HEK293 (cell line): Measurements from ENCODE around the gene PNKD.

ENCODE experiments used
- CTCF ChIA-PET: fragments of 350-600 bp; formaldehyde crosslinking; extraction: SDS; loops from one replicate; lab custom pipeline; 2021; ENCODE audit warnings: antibody characterized with exemption; lab: Yijun Ruan, JAX
- POLR2A ChIA-PET: fragments of 300-600 bp; formaldehyde crosslinking; extraction: SDS; loops from one replicate; lab custom pipeline; 2020; ENCODE audit warnings: antibody characterized with exemption, inconsistent platforms; lab: Yijun Ruan, JAX
- H3K27ac ChIP-seq: fragments of 200-500 bp; sonication (Bioruptor generic); 2 replicates; pipeline ENCODE4 v1.5.1; 2014; ENCODE audit warnings: low read depth, low read length, control low read depth, inconsistent platforms; ENCODE audit errors: extremely low read depth
- H3K36me3 ChIP-seq, 2 experiments: fragments of 200-500 bp in 1 of 2; sonication (Bioruptor generic) in 1 of 2; 1 replicate in 1 of 2; 2 replicates in 1 of 2; pipeline ENCODE4 v1.5.1; 2014 to 2017; ENCODE audit warnings: inconsistent platforms in 2 of 2, low read length in 2 of 2; ENCODE audit not compliant: control insufficient read depth in 2 of 2, insufficient read depth in 1 of 2
- H3K4me1 ChIP-seq: fragments of 200-500 bp; sonication (Bioruptor generic); 2 replicates; pipeline ENCODE4 v1.5.1; 2014; ENCODE audit warnings: mild to moderate bottlenecking, low read length, inconsistent platforms; ENCODE audit not compliant: control insufficient read depth, insufficient read depth
- H3K4me3 ChIP-seq: 2 replicates; pipeline ENCODE4 v1.5.1; 2011; ENCODE audit warnings: low read depth, mild to moderate bottlenecking, control low read depth, low read length, moderate library complexity
- H3K9me3 ChIP-seq: fragments of 200-500 bp; sonication (Bioruptor generic); 2 replicates; pipeline ENCODE4 v1.5.1; 2014; ENCODE audit warnings: low read depth, low read length, inconsistent platforms; ENCODE audit not compliant: control insufficient read depth, insufficient read depth
- GFI1B ChIP-seq: fragments of 450-650 bp; formaldehyde crosslinking; IDR thresholded peaks from 2 replicates; pipeline ENCODE4 v1.5.1; 2016; ENCODE audit warnings: missing biosample characterization, missing genetic modification characterization
- OSR2 ChIP-seq: fragments of 450-650 bp; formaldehyde crosslinking; IDR thresholded peaks from 2 replicates; pipeline ENCODE4 v1.5.1; 2016; ENCODE audit warnings: missing biosample characterization, missing genetic modification characterization
- SALL2 ChIP-seq: fragments of 450-650 bp; formaldehyde crosslinking; IDR thresholded peaks from 2 replicates; pipeline ENCODE4 v1.5.0; 2017; ENCODE audit warnings: missing biosample characterization, mild to moderate bottlenecking, missing genetic modification characterization, borderline replicate concordance
- SP7 ChIP-seq: fragments of 450-650 bp; formaldehyde crosslinking; IDR thresholded peaks from 2 replicates; pipeline ENCODE4 v1.5.1; 2016; ENCODE audit warnings: missing biosample characterization, missing genetic modification characterization
- ZBTB17 ChIP-seq: fragments of 450-650 bp; formaldehyde crosslinking; IDR thresholded peaks from 2 replicates; pipeline ENCODE4 v1.5.1; 2016; ENCODE audit warnings: missing biosample characterization, missing genetic modification characterization
- ZNF138 ChIP-seq: fragments of 450-650 bp; formaldehyde crosslinking; IDR thresholded peaks from 2 replicates; pipeline ENCODE4 v1.5.1; 2016; ENCODE audit warnings: missing biosample characterization, missing genetic modification characterization, borderline replicate concordance
- ZNF174 ChIP-seq: fragments of 450-650 bp; formaldehyde crosslinking; IDR thresholded peaks from 2 replicates; pipeline ENCODE4 v1.5.0; 2017; ENCODE audit warnings: missing biosample characterization, mild to moderate bottlenecking, missing genetic modification characterization
- ZNF350 ChIP-seq: fragments of 450-650 bp; formaldehyde crosslinking; IDR thresholded peaks from 2 replicates; pipeline ENCODE4 v1.5.0; 2017; ENCODE audit warnings: missing biosample characterization, mild to moderate bottlenecking, missing genetic modification characterization
- ZNF473 ChIP-seq: fragments of 450-650 bp; formaldehyde crosslinking; IDR thresholded peaks from 2 replicates; pipeline ENCODE4 v1.5.1; 2017; ENCODE audit warnings: missing biosample characterization, missing genetic modification characterization
- ZNF501 ChIP-seq: fragments of 450-650 bp; formaldehyde crosslinking; IDR thresholded peaks from 2 replicates; pipeline ENCODE4 v1.5.1; 2016; ENCODE audit warnings: missing biosample characterization, missing genetic modification characterization
- ZNF596 ChIP-seq: fragments of 450-650 bp; IDR thresholded peaks from 2 replicates; pipeline ENCODE4 v1.5.0; 2018; ENCODE audit warnings: missing biosample characterization, mild to moderate bottlenecking, missing genetic modification characterization, moderate library complexity
- ZNF660 ChIP-seq: fragments of 450-650 bp; IDR thresholded peaks from 2 replicates; pipeline ENCODE4 v1.5.1; 2018; ENCODE audit warnings: missing biosample characterization, mild to moderate bottlenecking, missing genetic modification characterization
- ZNF747 ChIP-seq: fragments of 450-650 bp; formaldehyde crosslinking; IDR thresholded peaks from 2 replicates; pipeline ENCODE4 v1.5.1; 2016; ENCODE audit warnings: missing biosample characterization, missing genetic modification characterization
- TF ChIP-seq, protein P1 (sequence below): fragments of 450-650 bp; formaldehyde crosslinking; IDR thresholded peaks from 2 replicates; pipeline ENCODE4 v1.5.1; 2017; ENCODE audit warnings: missing biosample characterization, missing genetic modification characterization
- TF ChIP-seq, protein P2 (sequence below): fragments of 450-650 bp; formaldehyde crosslinking; IDR thresholded peaks from 2 replicates; pipeline ENCODE4 v1.5.1; 2016; ENCODE audit warnings: missing biosample characterization, missing genetic modification characterization
- TF ChIP-seq, protein P3 (sequence below): fragments of 450-650 bp; formaldehyde crosslinking; IDR thresholded peaks from 2 replicates; pipeline ENCODE4 v1.5.1; 2016; ENCODE audit warnings: missing biosample characterization, missing genetic modification characterization
- TF ChIP-seq, protein P4 (sequence below): fragments of 450-650 bp; IDR thresholded peaks from 2 replicates; pipeline ENCODE4 v1.5.1; 2018; ENCODE audit warnings: missing biosample characterization, mild to moderate bottlenecking, missing genetic modification characterization
- TF ChIP-seq, protein P5 (sequence below): fragments of 450-650 bp; formaldehyde crosslinking; IDR thresholded peaks from 2 replicates; pipeline ENCODE4 v1.5.1; 2016; ENCODE audit warnings: missing biosample characterization, missing genetic modification characterization
- TF ChIP-seq, protein P6 (sequence below): sonication (generic); formaldehyde crosslinking; IDR thresholded peaks from 2 replicates; pipeline ENCODE4 v1.8.1; 2022; ENCODE audit warnings: mild to moderate bottlenecking, moderate library complexity, missing genetic modification reagents

Gene PNKD

DNA sequence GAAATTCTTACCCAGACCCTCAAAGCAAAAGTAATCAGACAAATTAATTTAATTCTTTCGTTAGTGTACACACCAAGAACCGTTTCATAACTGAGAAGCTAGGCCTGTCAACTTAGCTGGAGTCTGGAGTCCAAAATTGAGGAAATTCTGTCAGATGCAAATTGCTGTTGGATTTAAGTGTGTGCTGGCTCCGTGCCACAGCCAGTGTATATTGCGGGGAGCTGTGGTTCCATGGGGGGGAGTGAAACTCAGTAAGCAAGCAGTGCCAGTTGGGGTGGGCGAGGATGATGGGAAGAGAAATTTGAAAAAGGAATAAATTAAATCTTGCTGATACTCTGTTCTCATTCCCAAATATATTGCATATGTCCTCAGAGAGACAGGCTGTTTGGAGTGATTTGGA, 49.3 kb upstream of the PNKD start:
- no peak for TF ChIP-seq ZNF501
- TF ChIP-seq ZNF747 (tag by site-specific recombination): no peak
- TF ChIP-seq, protein P1, sequence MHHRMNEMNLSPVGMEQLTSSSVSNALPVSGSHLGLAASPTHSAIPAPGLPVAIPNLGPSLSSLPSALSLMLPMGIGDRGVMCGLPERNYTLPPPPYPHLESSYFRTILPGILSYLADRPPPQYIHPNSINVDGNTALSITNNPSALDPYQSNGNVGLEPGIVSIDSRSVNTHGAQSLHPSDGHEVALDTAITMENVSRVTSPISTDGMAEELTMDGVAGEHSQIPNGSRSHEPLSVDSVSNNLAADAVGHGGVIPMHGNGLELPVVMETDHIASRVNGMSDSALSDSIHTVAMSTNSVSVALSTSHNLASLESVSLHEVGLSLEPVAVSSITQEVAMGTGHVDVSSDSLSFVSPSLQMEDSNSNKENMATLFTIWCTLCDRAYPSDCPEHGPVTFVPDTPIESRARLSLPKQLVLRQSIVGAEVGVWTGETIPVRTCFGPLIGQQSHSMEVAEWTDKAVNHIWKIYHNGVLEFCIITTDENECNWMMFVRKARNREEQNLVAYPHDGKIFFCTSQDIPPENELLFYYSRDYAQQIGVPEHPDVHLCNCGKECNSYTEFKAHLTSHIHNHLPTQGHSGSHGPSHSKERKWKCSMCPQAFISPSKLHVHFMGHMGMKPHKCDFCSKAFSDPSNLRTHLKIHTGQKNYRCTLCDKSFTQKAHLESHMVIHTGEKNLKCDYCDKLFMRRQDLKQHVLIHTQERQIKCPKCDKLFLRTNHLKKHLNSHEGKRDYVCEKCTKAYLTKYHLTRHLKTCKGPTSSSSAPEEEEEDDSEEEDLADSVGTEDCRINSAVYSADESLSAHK (tag by site-specific recombination): no peak
- TF ChIP-seq ZNF138 (tag by site-specific recombination): no peak
- TF ChIP-seq, protein P2, sequence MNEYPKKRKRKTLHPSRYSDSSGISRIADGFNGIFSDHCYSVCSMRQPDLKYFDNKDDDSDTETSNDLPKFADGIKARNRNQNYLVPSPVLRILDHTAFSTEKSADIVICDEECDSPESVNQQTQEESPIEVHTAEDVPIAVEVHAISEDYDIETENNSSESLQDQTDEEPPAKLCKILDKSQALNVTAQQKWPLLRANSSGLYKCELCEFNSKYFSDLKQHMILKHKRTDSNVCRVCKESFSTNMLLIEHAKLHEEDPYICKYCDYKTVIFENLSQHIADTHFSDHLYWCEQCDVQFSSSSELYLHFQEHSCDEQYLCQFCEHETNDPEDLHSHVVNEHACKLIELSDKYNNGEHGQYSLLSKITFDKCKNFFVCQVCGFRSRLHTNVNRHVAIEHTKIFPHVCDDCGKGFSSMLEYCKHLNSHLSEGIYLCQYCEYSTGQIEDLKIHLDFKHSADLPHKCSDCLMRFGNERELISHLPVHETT (tag by site-specific recombination): no peak
- TF ChIP-seq, protein P3, sequence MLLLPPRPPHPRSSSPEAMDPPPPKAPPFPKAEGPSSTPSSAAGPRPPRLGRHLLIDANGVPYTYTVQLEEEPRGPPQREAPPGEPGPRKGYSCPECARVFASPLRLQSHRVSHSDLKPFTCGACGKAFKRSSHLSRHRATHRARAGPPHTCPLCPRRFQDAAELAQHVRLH (tag by site-specific recombination): no peak
- TF ChIP-seq, protein P4, sequence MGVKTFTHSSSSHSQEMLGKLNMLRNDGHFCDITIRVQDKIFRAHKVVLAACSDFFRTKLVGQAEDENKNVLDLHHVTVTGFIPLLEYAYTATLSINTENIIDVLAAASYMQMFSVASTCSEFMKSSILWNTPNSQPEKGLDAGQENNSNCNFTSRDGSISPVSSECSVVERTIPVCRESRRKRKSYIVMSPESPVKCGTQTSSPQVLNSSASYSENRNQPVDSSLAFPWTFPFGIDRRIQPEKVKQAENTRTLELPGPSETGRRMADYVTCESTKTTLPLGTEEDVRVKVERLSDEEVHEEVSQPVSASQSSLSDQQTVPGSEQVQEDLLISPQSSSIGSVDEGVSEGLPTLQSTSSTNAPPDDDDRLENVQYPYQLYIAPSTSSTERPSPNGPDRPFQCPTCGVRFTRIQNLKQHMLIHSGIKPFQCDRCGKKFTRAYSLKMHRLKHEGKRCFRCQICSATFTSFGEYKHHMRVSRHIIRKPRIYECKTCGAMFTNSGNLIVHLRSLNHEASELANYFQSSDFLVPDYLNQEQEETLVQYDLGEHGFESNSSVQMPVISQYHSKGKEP (tag by site-specific recombination): no peak
- Histone ChIP-seq H3K36me3 (peaks cover 0 to 48% of the 10 kb centered on the region in 2 experiments; a peak in 2 of 3 replicates), H3K4me1 (peaks cover 32% of the 10 kb centered on the region), H3K9me3 (no peaks in the 10 kb centered on the region), H3K27ac (no peak overlapping the region), H3K4me3 (no peak overlapping the region)
- ChIA-PET CTCF (interaction anchor here (0.7 kb wide), 1 partner anchor 36 kb away, joined by 3 read pairs; no protein-coding TSS in a partner anchor), POLR2A (interaction anchor here (0.6 kb wide), 1 partner anchor 58 kb away, joined by 3 read pairs; no protein-coding TSS in a partner anchor)

DNA sequence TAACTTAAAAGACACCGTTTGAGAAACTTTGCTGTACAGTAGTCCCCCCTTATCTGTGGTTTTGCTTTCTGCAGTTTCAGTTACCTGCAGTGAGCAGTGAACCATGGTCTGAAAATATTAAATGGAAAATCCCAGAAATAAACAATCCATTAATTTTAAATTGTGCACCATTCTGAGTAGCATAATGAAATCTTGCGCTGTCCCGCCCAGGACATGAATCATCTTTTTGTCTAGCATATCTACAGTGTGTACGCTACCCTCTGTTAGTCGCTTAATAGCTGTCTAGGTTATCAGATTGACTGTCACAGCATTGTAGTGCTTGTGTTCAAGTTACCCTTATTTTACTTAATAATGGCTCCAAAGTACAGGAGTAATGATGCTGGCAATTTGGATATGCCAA, 47.3 kb upstream of the PNKD start:
- POLR2A ChIA-PET: no interaction called here
- H3K4me3 ChIP-seq: no peak overlapping the region
- TF ChIP-seq OSR2 (peak; percentile 36; the same call in 1 of the 2 replicates), SP7 (0 out of 2 replicates have a peak, but pooled peaks have one; percentile 33)
- TF ChIP-seq, protein P5, sequence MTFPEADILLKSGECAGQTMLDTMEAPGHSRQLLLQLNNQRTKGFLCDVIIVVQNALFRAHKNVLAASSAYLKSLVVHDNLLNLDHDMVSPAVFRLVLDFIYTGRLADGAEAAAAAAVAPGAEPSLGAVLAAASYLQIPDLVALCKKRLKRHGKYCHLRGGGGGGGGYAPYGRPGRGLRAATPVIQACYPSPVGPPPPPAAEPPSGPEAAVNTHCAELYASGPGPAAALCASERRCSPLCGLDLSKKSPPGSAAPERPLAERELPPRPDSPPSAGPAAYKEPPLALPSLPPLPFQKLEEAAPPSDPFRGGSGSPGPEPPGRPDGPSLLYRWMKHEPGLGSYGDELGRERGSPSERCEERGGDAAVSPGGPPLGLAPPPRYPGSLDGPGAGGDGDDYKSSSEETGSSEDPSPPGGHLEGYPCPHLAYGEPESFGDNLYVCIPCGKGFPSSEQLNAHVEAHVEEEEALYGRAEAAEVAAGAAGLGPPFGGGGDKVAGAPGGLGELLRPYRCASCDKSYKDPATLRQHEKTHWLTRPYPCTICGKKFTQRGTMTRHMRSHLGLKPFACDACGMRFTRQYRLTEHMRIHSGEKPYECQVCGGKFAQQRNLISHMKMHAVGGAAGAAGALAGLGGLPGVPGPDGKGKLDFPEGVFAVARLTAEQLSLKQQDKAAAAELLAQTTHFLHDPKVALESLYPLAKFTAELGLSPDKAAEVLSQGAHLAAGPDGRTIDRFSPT (tag by site-specific recombination): no peak
- TF ChIP-seq, all 188 proteins: peak for 2
- peaks cover 9 to 63% of the 10 kb centered on the region in 2 experiments; a peak in 2 of 3 replicates for H3K36me3 ChIP-seq
- no peak overlapping the region for H3K27ac ChIP-seq
- H3K4me1 ChIP-seq: peaks cover 32% of the 10 kb centered on the region
- CTCF ChIA-PET: no interaction called here
- H3K9me3 ChIP-seq: no peaks in the 10 kb centered on the region

DNA sequence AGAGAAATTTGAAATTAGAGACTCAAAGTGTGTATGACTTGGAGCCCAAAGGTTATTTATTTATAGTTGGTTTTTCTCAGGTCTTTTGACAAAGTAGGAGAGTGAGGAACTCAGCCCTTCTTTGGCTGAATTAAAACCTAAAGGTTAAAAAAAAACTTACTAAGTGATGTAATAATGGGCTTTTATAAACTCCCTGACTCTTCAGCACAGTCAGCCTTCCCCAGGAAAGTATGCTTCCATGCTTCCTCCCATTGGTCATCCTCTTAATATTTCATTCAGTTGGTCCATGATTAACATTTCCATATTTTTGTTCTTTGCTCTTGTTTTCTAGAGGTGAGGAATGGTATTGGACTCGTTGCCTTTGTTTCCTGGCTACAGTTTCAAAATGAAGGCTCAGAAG, 46.1 kb upstream of the PNKD start:
- ChIA-PET POLR2A (no interaction called here), CTCF (interaction anchor here (0.6 to 1.2 kb wide), 3 partner anchors 32 to 39 kb away, joined by 3 read pairs; no protein-coding TSS in a partner anchor)
- Histone ChIP-seq H3K36me3 (peaks cover 14 to 72% of the 10 kb centered on the region in 2 experiments), H3K27ac (no peak overlapping the region), H3K4me3 (no peak overlapping the region), H3K9me3 (no peaks in the 10 kb centered on the region), H3K4me1 (peaks cover 34% of the 10 kb centered on the region)
- TF ChIP-seq GFI1B (tag by site-specific recombination) (no peak), ZNF350 (tag by site-specific recombination) (no peak), ZNF596 (tag by site-specific recombination) (no peak), ZNF174 (tag by site-specific recombination) (no peak), SALL2 (no peak), ZBTB17 (tag by site-specific recombination) (no peak), ZNF660 (tag by site-specific recombination) (no peak), ZNF473 (tag by site-specific recombination) (no peak)
- TF ChIP-seq, protein P1 (tag by site-specific recombination): no peak
- TF ChIP-seq, protein P6, sequence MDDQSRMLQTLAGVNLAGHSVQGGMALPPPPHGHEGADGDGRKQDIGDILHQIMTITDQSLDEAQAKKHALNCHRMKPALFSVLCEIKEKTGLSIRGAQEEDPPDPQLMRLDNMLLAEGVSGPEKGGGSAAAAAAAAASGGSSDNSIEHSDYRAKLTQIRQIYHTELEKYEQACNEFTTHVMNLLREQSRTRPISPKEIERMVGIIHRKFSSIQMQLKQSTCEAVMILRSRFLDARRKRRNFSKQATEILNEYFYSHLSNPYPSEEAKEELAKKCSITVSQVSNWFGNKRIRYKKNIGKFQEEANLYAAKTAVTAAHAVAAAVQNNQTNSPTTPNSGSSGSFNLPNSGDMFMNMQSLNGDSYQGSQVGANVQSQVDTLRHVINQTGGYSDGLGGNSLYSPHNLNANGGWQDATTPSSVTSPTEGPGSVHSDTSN (CRISPR knock-in tag): no peak
